ENCODE data around the gene CRIP3.

The CRIP3 gene

DNA sequence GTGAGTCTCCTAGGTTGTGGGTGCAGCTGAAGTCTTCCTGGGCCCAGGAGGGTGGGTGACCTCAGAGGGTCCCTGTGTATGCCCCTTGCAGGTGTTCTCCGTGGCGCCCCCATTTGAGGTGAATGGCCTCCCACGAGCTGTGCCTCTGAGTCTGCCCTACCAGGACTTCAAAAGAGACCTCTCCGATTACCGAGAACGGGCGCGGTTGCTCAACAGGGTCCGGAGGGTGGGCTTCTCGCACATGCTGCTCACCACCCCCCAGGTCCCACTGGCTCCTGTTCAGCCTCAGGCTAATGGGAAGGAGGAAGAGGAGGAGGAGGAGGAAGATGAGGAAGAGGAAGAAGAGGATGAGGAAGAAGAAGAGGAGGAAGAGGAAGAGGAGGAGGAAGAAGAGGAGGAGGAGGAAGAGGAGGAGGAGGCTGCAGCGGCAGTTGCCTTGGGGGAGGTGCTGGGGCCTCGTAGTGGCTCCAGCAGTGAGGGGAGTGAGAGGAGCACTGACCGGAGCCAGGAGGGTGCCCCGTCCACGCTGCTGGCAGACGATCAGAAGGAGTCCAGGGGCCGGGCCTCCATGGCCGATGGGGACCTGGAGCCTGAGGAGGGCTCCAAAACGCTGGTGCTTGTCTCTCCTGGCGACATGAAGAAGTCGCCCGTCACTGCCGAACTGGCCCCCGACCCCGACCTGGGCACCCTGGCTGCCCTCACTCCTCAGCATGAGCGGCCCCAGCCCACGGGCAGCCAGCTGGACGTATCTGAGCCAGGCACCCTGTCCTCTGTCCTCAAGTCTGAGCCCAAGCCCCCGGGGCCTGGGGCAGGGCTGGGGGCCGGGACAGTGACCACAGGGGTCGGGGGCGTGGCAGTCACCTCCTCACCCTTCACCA is 25.8 kb downstream of the CRIP3 start:
- TF ChIP-seq ZFX (IDR thresholded peaks at IDR 0.05; ENCODE audit: borderline replicate concordance) (no peak), CTCF (IDR thresholded peaks at IDR 0.05) (no peak)
- H3K27ac ChIP-seq, result no peak overlapping the region

GRCh38 chr6:43282060-43282459 is 26.6 kb downstream of the CRIP3 start:
- H3K27ac ChIP-seq, result no peak overlapping the region
- no peak for TF ChIP-seq CTCF (IDR thresholded peaks at IDR 0.05)

DNA sequence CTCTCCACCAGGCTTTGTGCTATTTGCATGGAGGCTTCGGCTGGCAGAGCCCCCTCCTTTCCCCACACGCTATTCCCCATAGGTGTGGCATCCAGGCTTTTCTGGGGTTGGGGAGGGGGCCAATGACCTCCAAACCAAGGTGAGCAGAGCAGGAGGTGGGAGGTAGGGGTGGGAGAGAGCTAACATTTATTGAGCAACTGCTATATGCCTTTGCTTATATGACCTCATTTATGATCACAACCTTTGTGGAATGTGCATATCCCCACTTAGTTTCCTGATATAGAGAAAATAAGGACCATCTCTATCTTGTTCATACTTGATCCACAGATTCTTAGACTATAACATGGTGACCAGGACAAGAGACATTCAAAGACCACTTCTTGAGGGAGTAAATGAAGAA is 28.4 kb downstream of the CRIP3 start:
- H3K27ac ChIP-seq, result no peak overlapping the region
- TF ChIP-seq CTCF (IDR thresholded peaks at IDR 0.05) (no peak), ZFX (IDR thresholded peaks at IDR 0.05; ENCODE audit: borderline replicate concordance) (no peak)

- no peak overlapping the region for H3K27ac ChIP-seq
- TF ChIP-seq ZFX (IDR thresholded peaks at IDR 0.05; ENCODE audit: borderline replicate concordance) (no peak), CTCF (IDR thresholded peaks at IDR 0.05) (no peak)
These were observed 30.0 kb downstream of the CRIP3 start for GRCh38 chr6:43278524-43279078.

- H3K27ac ChIP-seq, result no peak overlapping the region
- TF ChIP-seq CTCF (IDR thresholded peaks at IDR 0.05), result no peak
- TF ChIP-seq ZFX (IDR thresholded peaks at IDR 0.05; ENCODE audit: borderline replicate concordance), result no peak
These were observed 30.7 kb downstream of the CRIP3 start for GRCh38 chr6:43277643-43278523.

- H3K27ac ChIP-seq, result no peak overlapping the region
- TF ChIP-seq ZFX (IDR thresholded peaks at IDR 0.05; ENCODE audit: borderline replicate concordance) (no peak), CTCF (IDR thresholded peaks at IDR 0.05) (no peak)
These were observed 31.4 kb downstream of the CRIP3 start for GRCh38 chr6:43277306-43277642.
